ENCODE measurements around the gene LRRC30.

DNA sequence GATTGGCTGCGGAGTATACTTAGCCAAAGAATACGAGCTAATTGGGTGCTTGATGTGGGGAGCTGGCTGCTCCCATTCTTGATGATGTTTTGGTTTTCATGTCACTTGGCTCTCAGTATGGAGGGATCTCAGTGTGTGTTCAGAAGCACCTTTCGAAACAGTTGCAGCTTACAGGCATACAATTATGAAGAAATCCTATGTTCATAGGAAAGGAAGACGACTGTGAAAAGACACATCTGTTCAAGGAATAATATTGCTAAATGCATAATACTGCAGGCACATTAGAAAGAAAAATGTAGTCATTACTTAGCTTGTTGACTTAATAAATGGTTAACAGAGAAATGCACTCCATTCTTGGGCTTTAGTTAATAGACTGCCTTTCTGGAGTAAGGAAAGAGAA, 4.1 kb downstream of the LRRC30 start:
- TF ChIP-seq RAD21 (IDR thresholded peaks at IDR 0.05; ENCODE audit: low read length) (no peak), POLR2A (IDR thresholded peaks at IDR 0.05; ENCODE audit: low read depth, low read length) (no peak), MXI1 (IDR thresholded peaks at IDR 0.05; ENCODE audit: borderline replicate concordance, low read depth, low read length) (no peak), MAZ (IDR thresholded peaks at IDR 0.05; ENCODE audit: borderline replicate concordance, low read depth, low read length) (no peak), CEBPB (IDR thresholded peaks at IDR 0.05; ENCODE audit: low read depth, low read length) (no peak), FOS (IDR thresholded peaks at IDR 0.05; ENCODE audit: low read depth, low read length) (no peak), BHLHE40 (IDR thresholded peaks at IDR 0.05; ENCODE audit: low read depth, low read length) (no peak), CHD1 (IDR thresholded peaks at IDR 0.05; ENCODE audit: low read depth, low read length) (no peak)
- TF ChIP-seq, protein P1, sequence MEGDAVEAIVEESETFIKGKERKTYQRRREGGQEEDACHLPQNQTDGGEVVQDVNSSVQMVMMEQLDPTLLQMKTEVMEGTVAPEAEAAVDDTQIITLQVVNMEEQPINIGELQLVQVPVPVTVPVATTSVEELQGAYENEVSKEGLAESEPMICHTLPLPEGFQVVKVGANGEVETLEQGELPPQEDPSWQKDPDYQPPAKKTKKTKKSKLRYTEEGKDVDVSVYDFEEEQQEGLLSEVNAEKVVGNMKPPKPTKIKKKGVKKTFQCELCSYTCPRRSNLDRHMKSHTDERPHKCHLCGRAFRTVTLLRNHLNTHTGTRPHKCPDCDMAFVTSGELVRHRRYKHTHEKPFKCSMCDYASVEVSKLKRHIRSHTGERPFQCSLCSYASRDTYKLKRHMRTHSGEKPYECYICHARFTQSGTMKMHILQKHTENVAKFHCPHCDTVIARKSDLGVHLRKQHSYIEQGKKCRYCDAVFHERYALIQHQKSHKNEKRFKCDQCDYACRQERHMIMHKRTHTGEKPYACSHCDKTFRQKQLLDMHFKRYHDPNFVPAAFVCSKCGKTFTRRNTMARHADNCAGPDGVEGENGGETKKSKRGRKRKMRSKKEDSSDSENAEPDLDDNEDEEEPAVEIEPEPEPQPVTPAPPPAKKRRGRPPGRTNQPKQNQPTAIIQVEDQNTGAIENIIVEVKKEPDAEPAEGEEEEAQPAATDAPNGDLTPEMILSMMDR (conservative IDR thresholded peaks at IDR 0.05; ENCODE audit: low read depth, low read length), result no peak
- TF ChIP-seq, protein P2, sequence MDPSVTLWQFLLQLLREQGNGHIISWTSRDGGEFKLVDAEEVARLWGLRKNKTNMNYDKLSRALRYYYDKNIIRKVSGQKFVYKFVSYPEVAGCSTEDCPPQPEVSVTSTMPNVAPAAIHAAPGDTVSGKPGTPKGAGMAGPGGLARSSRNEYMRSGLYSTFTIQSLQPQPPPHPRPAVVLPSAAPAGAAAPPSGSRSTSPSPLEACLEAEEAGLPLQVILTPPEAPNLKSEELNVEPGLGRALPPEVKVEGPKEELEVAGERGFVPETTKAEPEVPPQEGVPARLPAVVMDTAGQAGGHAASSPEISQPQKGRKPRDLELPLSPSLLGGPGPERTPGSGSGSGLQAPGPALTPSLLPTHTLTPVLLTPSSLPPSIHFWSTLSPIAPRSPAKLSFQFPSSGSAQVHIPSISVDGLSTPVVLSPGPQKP (IDR thresholded peaks at IDR 0.05; ENCODE audit: borderline replicate concordance, low read depth, low read length), result no peak
- TF ChIP-seq, protein P3, sequence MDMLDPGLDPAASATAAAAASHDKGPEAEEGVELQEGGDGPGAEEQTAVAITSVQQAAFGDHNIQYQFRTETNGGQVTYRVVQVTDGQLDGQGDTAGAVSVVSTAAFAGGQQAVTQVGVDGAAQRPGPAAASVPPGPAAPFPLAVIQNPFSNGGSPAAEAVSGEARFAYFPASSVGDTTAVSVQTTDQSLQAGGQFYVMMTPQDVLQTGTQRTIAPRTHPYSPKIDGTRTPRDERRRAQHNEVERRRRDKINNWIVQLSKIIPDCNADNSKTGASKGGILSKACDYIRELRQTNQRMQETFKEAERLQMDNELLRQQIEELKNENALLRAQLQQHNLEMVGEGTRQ (IDR thresholded peaks at IDR 0.05; ENCODE audit: low read depth, low read length), result no peak

Measured in IMR-90 (cell line).